Activated CD4-positive, alpha-beta T cell treated with anti-CD3 and anti-CD28 coated beads, Interleukin-2, amount 50 U/mL, for 48 hours (primary cell): ENCODE measurements around the gene MYO1C.
"Not testable (repeated sequence)": the region's sequence is repeated elsewhere in the genome, so short reads cannot be mapped to it uniquely, and the experiment has no call there.

Source experiments
- DNase-seq, 2 experiments: peaks; one replicate each; pipeline ENCODE4 v3.0.0-alpha.2; 2020

The MYO1C gene

GRCh38 chr17:1420163-1420562 is 72.3 kb downstream of the MYO1C start:
- no peak for DNase-seq

GRCh38 chr17:1418476-1418875 is 74.0 kb downstream of the MYO1C start:
- DNase-seq: not testable (repeated sequence)

GRCh38 chr17:1416414-1416813 is 76.1 kb downstream of the MYO1C start:
- DNase-seq: no peak

- no peak for DNase-seq
These were observed 77.9 kb downstream of the MYO1C start for GRCh38 chr17:1414634-1415033.
